GM21360 (cell line): ENCODE results near the gene EFCAB8.
"Not testable (repeated sequence)": the region's sequence is repeated elsewhere in the genome, so short reads cannot be mapped to it uniquely, and the experiment has no call there.

Experiments used
- ATAC-seq: cut with Tn5 transposase; IDR thresholded peaks from one replicate; pipeline ENCODE4 v1.9.1; 2021; ENCODE audit warnings: mild to moderate bottlenecking, moderate library complexity; ENCODE audit not compliant: unreplicated experiment

EFCAB8 gene

DNA sequence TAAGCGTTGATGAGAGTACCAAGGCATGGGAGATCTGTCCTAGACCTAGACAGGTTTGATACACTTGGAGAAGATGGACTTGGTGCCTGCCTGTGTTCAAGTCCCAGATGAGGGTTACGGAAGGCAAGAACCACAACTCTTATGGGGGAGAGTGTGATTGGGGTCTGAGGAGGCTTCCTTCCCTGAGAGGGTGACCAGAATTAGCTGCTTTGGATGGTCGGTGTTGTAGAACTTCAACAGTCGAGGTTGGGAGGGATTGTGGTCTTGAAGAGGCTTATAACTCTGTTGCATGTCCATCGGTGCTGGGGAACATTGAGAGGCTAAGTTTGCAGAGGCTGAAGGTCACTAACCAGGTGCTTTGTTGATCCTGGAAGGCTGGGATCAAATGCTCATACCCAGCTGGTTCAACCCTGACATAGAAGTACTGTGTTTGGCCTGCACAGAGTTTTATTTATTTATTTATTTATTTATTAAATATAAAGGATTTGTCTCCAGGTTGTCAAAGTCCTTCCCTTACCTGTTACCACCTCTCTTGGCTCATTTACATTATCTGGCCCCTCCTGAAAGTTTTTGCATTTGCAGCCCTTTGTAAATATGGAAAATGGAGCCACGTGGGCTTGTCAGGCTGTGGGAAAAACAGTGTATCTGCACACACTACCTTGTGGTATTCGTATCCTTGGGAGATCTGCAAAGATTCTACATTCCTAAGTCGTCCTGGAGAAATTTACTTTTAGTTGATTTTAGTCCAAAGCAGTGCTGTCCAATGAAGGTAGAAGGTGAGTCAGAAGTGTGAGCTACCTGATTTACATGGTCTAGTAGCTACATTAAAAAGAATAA lies 15.8 kb upstream of the EFCAB8 start:
- ATAC-seq, result no peak

DNA sequence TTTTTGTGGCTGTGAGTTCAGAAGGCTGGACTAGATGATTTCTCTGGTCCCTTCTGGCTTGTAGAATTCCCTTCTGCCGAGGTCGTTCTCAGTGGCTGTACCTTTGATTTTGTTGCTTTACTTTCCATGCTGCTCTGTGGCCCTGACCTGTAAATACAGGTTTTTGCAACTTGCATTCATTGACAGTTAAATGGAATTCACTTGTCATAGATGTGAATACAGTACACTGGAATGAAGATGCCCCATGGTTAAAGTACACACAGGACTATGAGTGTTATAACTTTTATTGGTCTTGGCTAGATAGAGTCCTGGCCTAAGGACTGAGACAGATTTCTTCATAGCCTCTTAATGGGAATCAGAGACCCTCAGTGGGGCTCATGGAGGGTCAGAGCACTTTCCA lies 12.9 kb upstream of the EFCAB8 start:
- ATAC-seq, result no peak

DNA sequence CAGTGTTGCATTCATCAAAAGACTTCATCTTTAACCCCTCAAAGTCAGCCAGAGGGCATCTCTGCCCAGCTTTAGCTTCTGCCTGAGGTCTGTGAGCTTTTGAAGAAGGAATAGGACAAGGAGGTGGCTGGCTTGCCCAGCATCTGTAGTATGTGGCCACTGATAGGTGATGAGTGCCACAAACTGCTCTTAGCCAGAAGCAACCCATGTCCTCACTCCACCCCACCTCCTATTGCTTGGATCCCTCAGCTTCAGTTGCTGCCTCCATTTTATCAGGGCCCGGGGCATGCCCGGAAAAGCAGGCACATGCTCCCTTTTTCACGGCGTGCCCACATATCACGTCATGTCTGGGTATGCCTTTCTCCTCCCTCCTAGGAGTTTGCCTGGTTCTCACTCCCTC lies 11.9 kb upstream of the EFCAB8 start:
- no peak for ATAC-seq

DNA sequence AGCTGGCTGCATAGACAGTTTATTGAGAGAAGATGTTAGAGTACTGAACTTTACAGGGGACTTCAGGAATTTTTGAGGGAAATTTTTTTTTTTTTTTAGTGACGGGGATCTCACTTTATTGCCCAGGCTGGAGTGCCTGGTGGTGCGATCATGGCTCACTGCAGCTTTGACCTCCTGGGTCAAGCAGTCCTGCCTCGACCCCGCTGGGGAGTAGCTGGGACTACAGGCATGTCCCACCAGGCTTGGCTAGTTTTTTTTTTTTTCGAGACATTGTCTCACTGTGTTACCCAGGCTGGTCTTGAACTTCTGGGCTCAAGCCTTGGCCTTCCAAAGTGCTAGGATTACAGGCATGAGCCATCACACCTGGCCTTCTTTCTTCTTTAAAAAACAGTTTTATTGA lies 10.8 kb upstream of the EFCAB8 start:
- no peak for ATAC-seq

DNA sequence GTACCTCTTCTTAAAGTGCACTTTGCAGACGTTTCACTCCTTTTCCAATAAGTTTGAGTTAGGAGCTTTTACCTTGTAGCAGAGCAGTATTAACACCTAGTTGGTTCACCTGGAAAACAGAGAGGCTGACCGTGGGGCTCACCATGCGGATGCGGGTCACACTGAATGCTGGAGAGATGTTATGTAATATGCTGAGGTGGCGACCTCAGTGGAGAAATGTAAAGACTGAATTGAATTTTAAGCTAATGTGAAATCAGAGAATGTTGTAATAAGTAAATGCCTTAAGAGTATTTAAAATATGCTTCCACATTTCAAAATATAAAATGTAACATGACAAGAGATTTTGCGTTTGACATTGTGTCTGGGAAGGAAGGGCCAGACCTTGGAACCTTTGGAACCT lies 9.9 kb upstream of the EFCAB8 start:
- no peak for ATAC-seq

DNA sequence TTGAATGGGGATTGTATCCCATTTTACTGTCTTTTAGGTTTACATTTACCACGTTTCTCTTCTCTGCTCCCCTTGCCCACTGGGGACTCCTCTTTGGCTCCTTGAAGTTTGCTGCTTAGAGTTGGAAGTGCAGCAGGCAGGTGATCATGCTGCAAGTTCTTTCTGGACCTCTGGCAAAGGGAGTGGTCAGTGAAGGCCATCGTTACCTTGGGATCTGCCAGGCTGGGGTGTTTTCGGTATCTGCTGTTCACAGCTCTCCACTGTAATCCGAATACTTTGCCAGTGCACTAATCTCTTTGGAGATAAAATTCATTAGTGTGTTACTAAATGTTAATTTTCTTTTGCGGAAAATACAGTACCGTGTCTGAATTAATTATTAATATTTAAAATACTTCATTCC lies 9.1 kb upstream of the EFCAB8 start:
- ATAC-seq, result no peak

DNA sequence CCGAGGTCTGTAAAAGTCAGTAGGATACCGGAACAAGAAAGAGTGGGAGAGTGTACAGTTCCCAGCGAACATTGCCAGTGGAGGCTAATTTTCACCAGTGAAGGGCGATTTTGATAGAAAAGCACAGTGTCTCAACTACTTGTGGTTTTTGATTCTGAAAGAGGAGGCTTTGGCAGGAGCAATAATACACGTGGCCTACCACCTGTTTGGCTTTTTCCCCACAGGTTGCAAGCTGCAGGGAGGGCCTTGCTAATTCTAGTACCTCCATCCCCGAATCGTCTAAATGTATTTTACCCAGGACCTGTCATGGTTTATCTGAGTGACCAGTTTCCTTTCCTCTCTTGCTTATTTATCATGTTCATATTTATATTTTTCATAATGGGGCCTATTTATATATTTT lies 3.3 kb upstream of the EFCAB8 start:
- ATAC-seq, result no peak

DNA sequence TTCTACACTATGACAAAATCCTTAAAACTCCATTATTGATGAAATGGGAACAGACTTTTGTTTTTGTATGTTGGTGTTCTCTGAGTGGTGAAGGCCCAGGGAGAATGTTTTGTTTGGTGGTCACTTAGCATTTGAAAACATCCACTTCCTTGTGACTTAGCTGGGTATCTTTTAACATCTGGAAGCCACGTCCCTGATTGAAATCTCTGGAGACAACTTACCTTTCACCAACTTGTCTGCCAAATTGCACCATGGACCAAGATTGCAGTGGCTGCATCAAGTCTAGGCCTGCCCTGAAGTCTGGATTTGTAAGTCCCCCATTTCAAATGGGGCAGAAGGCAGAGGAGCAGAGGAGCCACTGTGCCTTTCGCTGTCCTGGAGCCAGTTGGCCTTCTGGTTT lies 534 bp upstream of the EFCAB8 start:
- no peak for ATAC-seq

DNA sequence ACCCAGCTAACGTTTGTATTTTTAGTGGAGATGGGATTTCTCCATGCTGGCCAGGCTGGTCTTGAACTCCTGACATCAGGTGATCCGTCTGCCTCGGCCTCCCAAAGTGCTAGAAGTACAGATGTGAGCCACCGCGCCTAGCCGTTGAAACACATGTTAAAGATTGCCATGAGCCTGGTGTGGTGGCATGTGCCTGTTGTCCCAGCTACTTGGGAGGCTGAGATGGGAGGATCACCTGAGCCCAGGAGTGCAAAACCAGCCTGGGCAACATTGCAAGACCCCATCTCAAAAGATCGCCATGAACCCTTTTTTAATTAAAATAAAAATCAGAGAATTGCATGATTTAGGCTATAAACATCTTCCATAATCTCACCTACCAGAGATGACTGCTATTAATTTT lies 2.7 kb downstream of the EFCAB8 start:
- ATAC-seq, result no peak

DNA sequence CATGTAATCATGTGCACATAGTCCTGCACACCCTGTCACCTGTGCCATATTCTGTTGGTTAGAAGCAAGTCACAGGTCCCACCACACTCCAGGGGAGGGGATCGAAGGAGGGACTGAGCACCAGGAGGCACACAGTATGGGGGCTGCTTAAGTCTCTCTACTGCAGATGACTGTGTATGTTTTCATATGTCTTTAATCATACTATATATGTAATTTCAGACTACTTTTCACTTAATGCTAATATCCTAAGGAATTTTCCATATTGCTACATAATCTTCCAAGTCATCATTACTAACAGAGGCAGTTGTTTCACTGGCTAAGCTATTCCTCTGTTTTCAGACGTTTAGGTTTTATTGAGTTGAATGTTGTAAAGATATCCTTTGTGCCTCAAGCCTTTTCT lies 10.8 kb downstream of the EFCAB8 start:
- ATAC-seq, result no peak

DNA sequence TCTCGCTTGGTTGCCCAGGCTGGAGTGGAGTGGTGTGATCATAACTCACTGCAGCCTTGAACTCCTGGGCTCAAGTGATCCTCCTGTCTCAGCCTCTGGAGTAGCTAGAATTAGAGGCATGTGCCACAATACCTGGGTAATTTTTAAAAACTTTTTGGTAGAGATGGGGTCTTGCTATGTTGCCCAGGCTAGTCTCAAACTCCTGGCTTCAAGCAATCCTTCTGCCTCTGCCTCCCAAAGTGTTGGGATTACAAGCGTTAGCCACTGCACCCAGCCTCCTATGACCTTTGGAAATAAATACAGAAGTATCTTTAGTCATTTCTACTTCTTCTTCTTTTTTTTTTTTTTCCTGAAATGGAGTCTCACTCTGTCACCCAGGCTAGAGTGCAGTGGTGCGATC lies 11.8 kb downstream of the EFCAB8 start:
- not testable (repeated sequence) for ATAC-seq

DNA sequence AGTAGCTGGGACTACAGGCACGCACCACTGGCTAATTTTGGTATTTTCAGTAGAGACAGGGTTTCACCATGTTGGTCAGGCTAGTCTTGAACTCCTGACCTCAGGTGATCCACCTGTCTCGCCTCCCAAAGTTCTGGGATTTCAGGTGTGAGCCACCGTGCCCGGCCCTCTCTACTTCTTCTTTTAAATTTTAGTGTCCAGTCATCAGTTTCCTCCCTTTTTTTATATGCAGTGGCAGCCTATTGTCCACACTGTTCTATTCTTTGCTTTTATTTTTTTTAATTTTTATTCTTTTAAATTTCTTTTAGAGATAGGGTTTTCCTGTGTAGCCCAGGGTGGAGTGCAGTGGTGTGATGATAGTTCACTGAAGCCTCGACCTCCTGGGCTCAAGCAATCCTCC lies 12.3 kb downstream of the EFCAB8 start:
- no peak for ATAC-seq

DNA sequence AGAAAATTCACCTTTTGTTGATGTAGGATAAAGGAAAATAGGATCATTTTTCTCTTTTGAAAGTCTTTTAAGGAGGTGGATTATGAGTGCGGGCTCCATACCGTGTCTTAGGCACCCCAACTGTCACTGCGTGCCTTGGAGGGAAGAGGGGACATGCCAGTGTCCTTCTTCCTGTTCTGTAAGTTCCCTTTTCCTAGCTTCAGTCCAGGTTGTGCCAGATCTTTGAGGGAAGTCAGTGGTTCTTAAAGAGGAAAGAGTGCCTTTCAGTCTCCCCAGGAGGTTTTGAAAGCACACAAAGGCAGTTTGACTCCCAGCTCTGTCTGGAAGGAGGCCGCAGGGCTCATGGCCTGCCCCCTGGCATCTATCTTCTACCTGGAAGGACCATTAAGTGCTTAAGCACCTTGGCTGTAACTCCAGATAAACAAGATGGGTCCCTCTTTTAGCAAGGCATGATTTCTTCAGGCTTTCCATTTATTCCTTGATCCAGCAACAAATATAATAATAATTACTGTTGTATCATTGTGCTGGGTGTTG lies 13.0 kb downstream of the EFCAB8 start:
- ATAC-seq, result no peak

DNA sequence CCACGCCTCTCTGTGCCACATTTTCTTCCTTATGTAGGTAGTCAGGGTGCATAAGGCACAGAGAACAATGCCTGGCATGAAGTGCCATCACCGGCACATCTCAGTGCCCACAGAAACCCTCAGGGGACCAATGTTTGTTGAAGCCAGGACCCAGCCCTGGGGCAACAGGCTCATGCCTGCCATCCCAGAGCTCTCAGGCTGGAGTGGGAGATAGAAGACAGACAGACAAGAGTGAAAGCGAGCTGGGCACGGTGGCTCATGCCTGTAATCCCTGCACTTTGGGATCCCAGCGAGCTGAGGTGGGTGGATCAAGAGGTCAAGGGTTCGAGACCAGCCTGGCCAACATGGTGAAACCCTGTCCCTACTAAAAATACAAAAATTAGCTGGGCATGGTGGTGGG lies 13.5 kb downstream of the EFCAB8 start:
- no peak for ATAC-seq

DNA sequence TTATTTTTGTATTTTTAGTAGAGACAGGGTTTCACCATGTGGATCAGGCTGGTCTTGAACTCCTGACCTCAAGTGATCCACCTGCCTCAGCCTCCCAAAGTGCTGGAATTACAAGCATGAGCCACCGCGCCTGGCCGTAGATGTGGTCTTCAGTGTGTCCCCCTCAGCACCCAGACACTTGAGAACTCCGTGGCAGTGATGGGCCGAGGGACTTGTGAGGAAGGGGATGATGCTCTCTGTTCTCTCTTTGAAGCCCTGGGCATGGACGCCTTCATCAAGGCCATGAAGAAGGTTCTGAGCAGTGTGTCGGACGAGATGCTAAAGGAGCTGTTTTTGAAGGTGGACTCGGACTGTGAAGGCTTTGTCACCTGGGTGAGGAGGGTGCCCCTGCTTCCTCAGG lies 16.9 kb downstream of the EFCAB8 start:
- ATAC-seq, result no peak

DNA sequence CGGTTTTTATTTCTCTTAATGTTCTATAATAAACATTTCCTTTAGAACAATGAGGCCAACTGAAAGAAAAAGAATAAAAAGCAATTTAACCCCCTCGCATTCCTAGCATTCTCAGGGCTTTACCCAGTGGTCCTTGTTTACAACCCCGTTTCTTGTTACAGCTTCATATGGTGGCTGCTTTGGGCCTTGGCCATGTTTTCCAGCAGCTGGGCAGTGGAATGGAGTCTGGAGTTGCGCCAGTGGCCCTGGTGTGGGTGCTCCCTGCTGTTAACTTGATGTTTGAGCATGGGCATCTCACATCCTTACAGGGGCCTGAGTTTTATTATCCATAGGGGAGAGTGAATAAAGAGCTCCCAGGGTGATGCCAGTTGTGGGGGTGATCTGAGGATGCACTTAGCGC lies 18.8 kb downstream of the EFCAB8 start:
- no peak for ATAC-seq

DNA sequence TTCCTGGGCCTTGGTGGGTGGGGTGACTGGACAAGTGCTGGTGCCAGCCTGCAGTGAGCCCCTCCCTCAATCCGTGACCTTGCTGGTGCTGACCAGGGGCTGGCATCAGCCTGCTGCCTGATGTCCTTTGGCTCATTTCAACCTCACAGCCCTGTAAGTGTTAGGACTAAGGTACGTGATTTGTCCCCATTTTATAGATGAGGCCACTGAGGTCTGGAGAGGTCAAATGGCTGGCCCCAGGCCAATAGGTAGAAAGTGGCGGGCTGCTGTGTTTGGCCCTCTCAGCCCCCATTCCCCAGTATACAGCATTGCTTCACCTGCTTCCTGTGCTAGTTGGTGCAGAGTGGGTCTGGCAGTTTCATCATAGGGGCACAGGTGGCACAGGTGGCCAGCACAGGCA lies 20.1 kb downstream of the EFCAB8 start:
- ATAC-seq, result no peak

DNA sequence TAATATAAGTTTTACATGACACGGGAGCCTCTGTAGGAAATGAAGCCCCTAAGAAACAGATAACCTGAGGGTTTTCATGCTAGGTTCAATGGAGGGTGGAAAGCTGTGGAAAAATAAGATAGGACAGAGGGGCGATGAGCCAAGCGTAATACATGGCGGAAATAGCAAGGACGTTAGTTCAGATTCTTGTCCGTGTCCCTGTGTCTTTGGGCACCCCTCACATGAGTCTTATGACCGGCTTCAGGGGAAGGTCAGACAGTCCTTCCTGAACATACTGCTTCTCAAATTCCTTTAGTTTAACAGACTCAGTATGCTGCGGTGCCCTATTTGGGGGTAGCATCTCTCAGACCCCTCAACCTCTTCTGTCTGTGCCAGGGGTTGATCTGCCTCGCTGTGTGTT lies 20.8 kb downstream of the EFCAB8 start:
- ATAC-seq, result no peak

DNA sequence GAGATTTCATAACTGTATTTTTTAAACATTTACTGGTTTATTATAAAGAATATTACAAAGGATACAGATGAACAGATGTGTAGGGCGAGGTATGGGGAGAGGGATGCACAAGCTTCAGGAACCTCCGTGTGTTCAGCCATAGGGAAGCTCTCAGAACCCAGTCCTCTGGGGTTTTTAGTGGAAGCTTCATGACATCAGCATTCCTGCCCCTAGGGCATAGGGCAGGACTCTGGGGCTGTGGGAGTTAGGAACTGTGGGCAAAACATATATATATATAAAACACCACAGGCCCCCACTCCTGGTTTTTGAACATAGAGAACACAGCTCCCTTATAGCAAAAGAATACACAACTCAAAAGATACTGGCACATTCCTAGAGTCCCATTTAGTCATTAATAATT lies 21.9 kb downstream of the EFCAB8 start:
- ATAC-seq, result no peak

DNA sequence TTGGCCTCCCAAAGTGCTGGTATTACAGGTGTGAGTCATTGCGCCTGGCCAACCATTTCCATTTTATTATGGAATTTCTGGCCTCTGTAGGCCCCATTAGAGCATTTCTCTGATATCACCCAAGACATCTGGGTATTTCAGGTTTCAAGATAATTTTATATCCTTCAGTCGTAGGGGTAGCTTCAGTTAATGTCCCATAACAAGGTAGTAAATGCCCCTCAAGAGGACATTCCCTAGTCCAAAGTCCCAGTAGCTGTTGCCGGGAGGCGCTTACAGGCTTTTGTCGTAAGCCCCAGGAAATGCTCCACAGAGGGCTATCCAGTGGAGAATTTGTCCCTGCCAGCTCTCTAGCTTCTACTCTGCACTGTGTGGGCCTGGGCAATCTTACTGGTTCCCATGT lies 24.4 kb downstream of the EFCAB8 start:
- no peak for ATAC-seq

DNA sequence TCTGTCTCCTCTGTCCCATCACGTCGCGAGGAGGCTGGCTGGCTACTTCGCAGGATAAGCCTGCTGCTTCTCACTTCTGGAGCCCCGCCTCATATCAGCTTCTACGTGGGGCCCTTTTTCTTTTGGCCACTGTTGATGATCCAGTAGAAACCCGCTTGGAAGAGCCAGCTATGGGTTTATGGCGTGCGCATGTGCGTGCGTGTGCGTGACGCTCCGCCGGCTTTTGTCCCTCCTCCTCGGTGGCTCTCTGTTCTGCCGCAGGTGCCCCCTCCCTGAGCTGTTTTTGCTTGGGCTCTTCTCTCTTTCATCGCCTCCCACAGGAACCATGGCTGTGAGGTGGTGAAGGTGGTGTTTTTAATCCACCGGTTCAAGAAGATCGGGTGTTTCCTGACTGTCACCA lies 26.5 kb downstream of the EFCAB8 start:
- no peak for ATAC-seq

DNA sequence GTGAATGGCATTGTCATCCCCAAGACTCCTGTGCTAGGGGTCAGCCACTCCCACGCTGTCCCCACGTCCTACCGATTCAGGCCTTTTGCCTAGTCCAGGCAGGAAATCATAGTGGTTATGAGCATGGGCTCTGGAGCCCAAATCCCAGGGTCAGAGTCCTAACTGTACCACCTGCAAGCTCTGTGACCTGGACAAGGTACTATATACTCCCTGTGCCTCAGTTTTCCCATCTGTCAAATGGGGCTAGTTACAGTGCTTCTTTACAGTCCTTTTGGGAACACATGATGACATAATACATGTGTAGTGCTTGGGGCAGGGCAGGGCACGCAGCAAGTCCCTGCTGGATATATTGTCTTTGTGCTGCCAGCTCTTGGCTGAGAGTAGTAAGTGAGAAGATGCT lies 27.2 kb downstream of the EFCAB8 start:
- no peak for ATAC-seq

DNA sequence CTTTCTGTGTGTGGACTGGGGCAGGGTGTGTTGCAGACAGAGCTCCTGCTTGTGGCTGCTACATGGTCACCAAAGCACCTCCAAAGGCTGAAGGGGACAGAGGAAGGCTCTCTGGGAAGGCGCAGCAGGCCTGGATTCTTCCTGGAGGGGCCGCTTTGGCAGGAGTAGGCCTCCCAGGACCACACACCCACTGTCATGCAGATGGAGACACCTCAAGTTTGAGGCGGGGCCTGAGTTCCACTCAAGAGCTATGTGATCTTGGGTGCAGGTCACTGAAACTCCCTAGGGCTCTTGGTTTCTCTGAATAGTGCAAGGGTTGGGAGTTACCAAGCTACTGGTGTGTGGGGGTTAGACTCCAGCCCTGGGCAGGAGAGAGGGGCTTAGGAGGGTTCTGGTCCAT lies 27.9 kb downstream of the EFCAB8 start:
- no peak for ATAC-seq
